Loucy (cell line): ENCODE results near the gene BFSP1.

Experiments used
- CTCF ChIP-seq: fragments of 200-600 bp; sonication (generic); conservative IDR thresholded peaks from 2 replicates; pipeline ENCODE4 v1.5.1; 2014; ENCODE audit warnings: mild to moderate bottlenecking, antibody characterized with exemption, low read length
- EZH2phosphoT487 ChIP-seq: fragments of 200-600 bp; IDR thresholded peaks from 2 replicates; pipeline ENCODE4 v1.6.1; 2018; ENCODE audit warnings: antibody characterized with exemption, mild to moderate bottlenecking, moderate library complexity, borderline replicate concordance

GRCh38 chr20:17537959-17538358 lies 6.8 kb upstream of the BFSP1 start:
- TF ChIP-seq CTCF = no peak
- TF ChIP-seq EZH2phosphoT487 = no peak
